T-cell (primary cell): ENCODE results near the gene PLEKHG2. TPM values are rescaled to one million over a fixed set of nuclear protein-coding genes. Genes with fewer than 3 reads are reported as not detected.

Experiments used
- ATAC-seq, 4 experiments: fragments of 200-7000 bp in 3 of 4; fragments of 150-1000 bp in 1 of 4; cut with Tn5 transposase; replicated peaks in 1 of 4; 1 replicate in 3 of 4; 2 replicates in 1 of 4; pipeline ENCODE4 v1.10.0; 2021; ENCODE audit warnings: moderate library complexity in 3 of 4, mild to moderate bottlenecking in 2 of 4, moderate number of reproducible peaks in 1 of 4
- CTCF ChIA-PET, 2 donors: fragments of 300-600 bp; sonication (Branson Sonifier 250); formaldehyde crosslinking; loops; one replicate each; lab custom pipeline; 2022; ENCODE audit warnings: antibody characterized with exemption in 2 of 2; lab: Charles Lee
- POLR2A ChIA-PET, 2 donors: fragments of 300-600 bp; sonication (Branson Sonifier 250); formaldehyde crosslinking; loops; one replicate each; lab custom pipeline; 2022; ENCODE audit warnings: antibody characterized with exemption in 2 of 2; lab: Charles Lee
- DNase-seq, 35 experiments: peaks; one replicate each; pipeline versions ENCODE4 v3.0.0 to v3.0.0-alpha.2; 2013 to 2023
- H3K27ac ChIP-seq: one replicate; pipeline ENCODE4 v1.5.1; 2013; ENCODE audit warnings: low read length
- H3K27me3 ChIP-seq, 2 experiments: replicated peaks in 1 of 2; 1 replicate in 1 of 2; 2 replicates in 1 of 2; pipeline versions ENCODE4 v1.6.1 to v1.7.0; 2013; ENCODE audit warnings: low read length in 1 of 2, mixed read lengths in 1 of 2; ENCODE audit not compliant: control insufficient read depth in 2 of 2, insufficient read depth in 2 of 2; ENCODE audit errors: extremely low read depth in 1 of 2
- H3K36me3 ChIP-seq, 2 donors: 1 replicate in 1 of 2; 2 replicates in 1 of 2; pipeline versions ENCODE4 v1.6.1 to v1.7.0; 2013; ENCODE audit warnings: low read length in 1 of 2; ENCODE audit not compliant: control insufficient read depth in 2 of 2, insufficient read depth in 1 of 2; ENCODE audit errors: extremely low read depth in 1 of 2
- H3K4me1 ChIP-seq, 2 experiments: 1 replicate in 1 of 2; 2 replicates in 1 of 2; pipeline versions ENCODE4 v1.6.1 to v1.7.0; 2013; ENCODE audit warnings: low read length in 2 of 2, mixed read lengths in 1 of 2; ENCODE audit not compliant: insufficient read depth in 2 of 2, control insufficient read depth in 1 of 2; ENCODE audit errors: extremely low read depth in 1 of 2
- H3K4me3 ChIP-seq, 2 donors: 1 replicate in 1 of 2; 2 replicates in 1 of 2; pipeline versions ENCODE4 v1.5.1 to v1.7.0; 2013; ENCODE audit warnings: mild to moderate bottlenecking in 2 of 2, low read length in 1 of 2, moderate library complexity in 1 of 2; ENCODE audit not compliant: control insufficient read depth in 1 of 2; ENCODE audit errors: extremely low read depth in 1 of 2
- H3K9me3 ChIP-seq: 2 replicates; pipeline ENCODE4 v1.7.0; 2013
- H3K27ac Mint-ChIP-seq, 2 donors: one replicate each; pipeline ENCODE4 v1.8.0; 2020 to 2021; ENCODE audit warnings: mild to moderate bottlenecking in 2 of 2, mixed read lengths in 2 of 2
- H3K27me3 Mint-ChIP-seq, 2 donors: one replicate each; pipeline ENCODE4 v1.8.0; 2021 to 2022; ENCODE audit warnings: mixed read lengths in 2 of 2
- H3K36me3 Mint-ChIP-seq: one replicate; pipeline ENCODE4 v1.8.0; 2021; ENCODE audit warnings: mixed read lengths
- H3K4me1 Mint-ChIP-seq, 3 donors: one replicate each; pipeline ENCODE4 v1.8.0; 2020 to 2022; ENCODE audit warnings: mixed read lengths in 3 of 3, mild to moderate bottlenecking in 1 of 3
- H3K4me3 Mint-ChIP-seq, 3 donors: one replicate each; pipeline ENCODE4 v1.8.0; 2020 to 2022; ENCODE audit warnings: mild to moderate bottlenecking in 3 of 3, mixed read lengths in 3 of 3, moderate library complexity in 3 of 3
- H3K9me3 Mint-ChIP-seq, 3 donors: one replicate each; pipeline ENCODE4 v1.8.0; 2020 to 2022; ENCODE audit warnings: mixed read lengths in 3 of 3
- WGBS: methylation state at CpG from one replicate; pipeline ENCODE4 v1.1.5; 2013; ENCODE audit warnings: missing lambda C conversion rate; ENCODE audit not compliant: insufficient coverage; 5-methylcytosine and 5-hydroxymethylcytosine counted together
- total RNA-seq, 35 experiments: library from RNA in 6 of 35; stranded (reverse) in 6 of 35; fragments of 120-200 nt in 1 of 35; gene quantifications; one replicate each; pipeline versions ENCODE4 v1.2.1 to v1.2.4 and lab custom pipeline; 2013 to 2026

Gene PLEKHG2
- total RNA-seq, 5 donors from 2014 or later (not counting 1 experiment from before 2014, with no cell fraction given) = 25.2 to 88.1 (median 36.7) TPM

DNA sequence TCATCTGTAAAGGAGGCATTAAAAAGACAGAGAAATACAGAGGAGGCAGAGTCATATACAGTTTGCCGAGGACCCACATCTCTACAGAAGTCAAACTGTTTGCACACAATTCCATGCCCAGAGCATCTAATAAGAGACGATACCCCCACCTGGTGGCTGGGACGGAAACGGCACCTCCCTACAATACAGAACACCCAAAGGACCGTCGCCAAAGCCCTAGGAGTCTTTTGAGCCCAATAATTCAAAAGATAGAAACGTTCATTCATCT, 703 bp upstream of the PLEKHG2 start:
- peaks cover 0 to 3% of the 10 kb centered on the region in 2 donors for H3K27me3 Mint-ChIP-seq
- H3K36me3 ChIP-seq = peaks cover 16 to 21% of the 10 kb centered on the region in 2 donors
- peak overlapping the region; percentile 79 to 85 (median 83) for H3K4me3 Mint-ChIP-seq
- H3K27ac Mint-ChIP-seq = peak overlapping the region; percentile 93 to 94
- no CpG with 5 or more reads among the region's 7 CpGs for WGBS
- peak; percentile 79 to 96 (median 91) for DNase-seq
- no peaks in the 10 kb centered on the region for H3K27me3 ChIP-seq
- H3K36me3 Mint-ChIP-seq = peaks cover 21% of the 10 kb centered on the region
- H3K4me1 Mint-ChIP-seq = peaks cover 38 to 64% (median 44%) of the 10 kb centered on the region in 3 donors
- CTCF ChIA-PET = interaction anchor here (0.6 to 2.2 kb wide), 13 partner anchors 8 to 58 kb away, joined by 3 to 29 read pairs (median 4); partner anchors contain the start of genes MED29 (in 1 of the 2), PAF1 (in 1 of the 2) and RPS16 (in 1 of the 2)
- H3K4me1 ChIP-seq = peaks cover 14 to 59% of the 10 kb centered on the region in 2 experiments
- ATAC-seq = peak; percentile 39 to 50 (median 44)
- H3K9me3 Mint-ChIP-seq = no peaks in the 10 kb centered on the region
- peak overlapping the region; percentile 20 to 97 for H3K4me3 ChIP-seq
- peak overlapping the region; percentile 100 for H3K27ac ChIP-seq
- POLR2A ChIA-PET = interaction anchor here (0.6 to 1.8 kb wide), 12 partner anchors 9 to 60 kb away, joined by 3 to 13 read pairs (median 4); partner anchors contain the start of genes MED29 (in 1 of the 2), PAF1 (in 1 of the 2) and RPS16 (in 1 of the 2)
- no peaks in the 10 kb centered on the region for H3K9me3 ChIP-seq

DNA sequence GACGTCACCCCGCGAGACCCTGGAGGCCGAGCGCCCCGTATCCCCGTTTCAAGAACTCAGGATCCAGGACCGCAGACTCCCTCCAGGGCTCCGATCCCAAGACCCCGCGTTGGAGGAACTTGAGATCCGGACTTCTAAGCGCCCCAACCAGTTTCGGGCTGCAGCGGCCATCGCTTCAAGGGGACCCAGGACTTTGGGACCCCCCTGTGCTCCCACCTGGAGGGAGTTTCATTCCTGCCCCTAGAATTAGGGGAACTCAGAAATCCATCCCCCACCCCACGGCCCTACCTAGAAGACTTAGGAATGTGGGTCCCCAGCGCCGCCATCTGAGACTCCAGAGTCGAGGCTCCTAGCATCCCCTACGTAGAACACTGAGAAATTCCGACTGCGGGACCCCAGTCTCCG, 400 bp downstream of the PLEKHG2 start:
- ATAC-seq = no peak
- Mint-ChIP-seq H3K9me3 (no peaks in the 10 kb centered on the region), H3K4me3 (peak overlapping the region; percentile 79 to 85 (median 83)), H3K36me3 (peaks cover 19% of the 10 kb centered on the region), H3K4me1 (peaks cover 37 to 62% (median 46%) of the 10 kb centered on the region in 3 donors), H3K27ac (peak overlapping the region; percentile 80 to 84), H3K27me3 (peaks cover 0 to 3% of the 10 kb centered on the region in 2 donors)
- Histone ChIP-seq H3K36me3 (peaks cover 17 to 19% of the 10 kb centered on the region in 2 donors), H3K27me3 (no peaks in the 10 kb centered on the region), H3K9me3 (no peaks in the 10 kb centered on the region), H3K27ac (peak overlapping the region; percentile 100), H3K4me3 (peak overlapping the region; percentile 96 to 97), H3K4me1 (peaks cover 14 to 56% of the 10 kb centered on the region in 2 experiments)
- ChIA-PET POLR2A (no interaction called here), CTCF (interaction anchor here in 1 of 2 donors (2.2 kb wide), 1 partner anchor 11 kb away, joined by 29 read pairs; no protein-coding TSS in a partner anchor)
- peak in 2 of 35 experiments; percentile 26 to 52 for DNase-seq
- 2% methylated on average over 17 of the region's 24 CpGs for WGBS

DNA sequence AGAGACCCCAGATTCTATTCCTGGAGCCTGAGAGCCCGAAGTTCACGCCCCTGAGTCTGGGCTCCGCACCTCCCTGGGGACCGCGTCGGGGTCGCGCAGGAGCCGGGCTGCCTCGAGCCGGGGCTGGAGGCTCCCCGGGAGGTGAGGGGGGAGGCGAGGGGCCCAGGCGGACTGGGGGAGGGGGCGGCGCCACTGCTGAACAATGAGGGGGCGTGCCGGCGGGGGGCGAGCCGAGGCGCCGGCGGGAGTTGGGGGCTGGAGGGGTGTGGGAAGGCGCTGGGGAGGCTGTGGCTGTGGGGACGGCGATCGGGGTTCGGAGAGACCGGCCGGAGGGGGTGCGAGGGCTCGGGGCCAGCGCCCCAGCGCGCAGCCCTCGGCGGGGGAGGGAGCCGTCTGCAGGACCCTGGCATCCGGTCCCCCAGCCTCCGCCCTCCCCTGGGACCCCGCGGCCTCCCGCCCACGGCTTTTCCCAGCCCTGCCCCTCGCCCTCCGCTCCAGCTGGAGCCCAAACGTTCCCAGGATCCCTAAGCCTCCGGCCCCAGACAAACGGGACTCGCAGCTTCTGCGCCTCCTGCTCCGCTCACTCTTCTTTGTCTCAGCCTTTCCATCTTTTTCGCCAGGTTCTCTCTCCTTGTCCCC, 922 bp downstream of the PLEKHG2 start:
- peaks cover 14 to 51% of the 10 kb centered on the region in 2 experiments for H3K4me1 ChIP-seq
- H3K4me3 ChIP-seq = peak overlapping the region; percentile 96 to 97
- H3K9me3 Mint-ChIP-seq = no peaks in the 10 kb centered on the region
- H3K27me3 ChIP-seq = no peaks in the 10 kb centered on the region
- ChIA-PET CTCF (interaction anchor here in 1 of 2 donors (1.1 kb wide), 1 partner anchor 22 kb away, joined by 3 read pairs; the partner anchor contains the start of gene RPS16), POLR2A (no interaction called here)
- H3K4me1 Mint-ChIP-seq = peaks cover 35 to 57% (median 46%) of the 10 kb centered on the region in 3 donors
- WGBS = 7% methylated on average over 37 of the region's 54 CpGs
- H3K36me3 ChIP-seq = peaks cover 14 to 17% of the 10 kb centered on the region in 2 donors
- peak overlapping the region; percentile 93 to 96 for H3K27ac Mint-ChIP-seq
- H3K4me3 Mint-ChIP-seq = peak overlapping the region; percentile 79 to 85 (median 83)
- peaks cover 14% of the 10 kb centered on the region for H3K36me3 Mint-ChIP-seq
- peak overlapping the region; percentile 100 for H3K27ac ChIP-seq
- ATAC-seq = no peak
- peak in 5 of 35 experiments; percentile 31 to 57 (median 38) for DNase-seq
- H3K9me3 ChIP-seq = no peaks in the 10 kb centered on the region
- H3K27me3 Mint-ChIP-seq = peaks cover 0 to 3% of the 10 kb centered on the region in 2 donors

DNA sequence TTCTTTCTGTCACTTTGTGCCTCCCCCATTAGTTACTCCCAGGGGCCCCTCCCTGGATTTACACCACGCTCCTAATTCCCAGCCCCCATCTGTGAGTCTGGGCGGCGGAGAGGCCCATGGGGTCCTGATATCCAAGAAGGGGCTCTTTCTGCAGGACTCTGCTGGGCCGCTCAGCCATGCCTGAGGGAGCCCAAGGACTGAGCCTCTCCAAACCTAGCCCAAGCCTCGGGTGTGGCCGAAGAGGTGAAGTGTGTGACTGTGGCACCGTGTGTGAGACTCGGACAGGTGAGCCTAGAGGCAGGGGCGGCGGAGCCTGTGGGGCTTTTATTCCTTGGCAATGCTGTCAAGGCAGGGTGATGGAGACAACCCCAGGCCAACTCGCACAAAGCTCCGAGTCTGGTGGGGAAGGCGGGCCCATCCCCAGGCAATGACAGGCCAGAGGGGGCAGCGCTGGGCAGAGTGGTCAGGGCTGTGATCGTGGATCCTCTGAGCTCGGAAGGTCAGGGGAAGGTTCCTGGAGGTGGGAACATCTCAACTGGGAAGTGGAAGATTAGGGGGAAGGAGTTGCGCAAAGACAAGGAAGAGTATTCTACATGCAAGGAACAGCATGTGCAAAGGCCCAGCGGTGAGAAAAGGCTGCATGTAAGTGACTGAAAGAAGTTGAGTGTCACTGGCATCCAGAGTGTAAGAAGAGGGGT, 1.6 kb downstream of the PLEKHG2 start:
- H3K9me3 ChIP-seq = no peaks in the 10 kb centered on the region
- DNase-seq (peak in 1 of 35 experiments; percentile 39), ATAC-seq (no peak)
- H3K4me3 Mint-ChIP-seq = peak overlapping the region; percentile 78 to 83 (median 82)
- H3K9me3 Mint-ChIP-seq = no peaks in the 10 kb centered on the region
- peak overlapping the region; percentile 93 to 96 for H3K27ac Mint-ChIP-seq
- H3K36me3 Mint-ChIP-seq = peaks cover 13% of the 10 kb centered on the region
- peaks cover 0 to 3% of the 10 kb centered on the region in 2 donors for H3K27me3 Mint-ChIP-seq
- peak overlapping the region; percentile 100 for H3K27ac ChIP-seq
- H3K4me1 ChIP-seq = peaks cover 14 to 44% of the 10 kb centered on the region in 2 experiments
- WGBS = 81% methylated on average over 16 of the region's 18 CpGs
- peaks cover 31 to 50% (median 41%) of the 10 kb centered on the region in 3 donors for H3K4me1 Mint-ChIP-seq
- no peaks in the 10 kb centered on the region for H3K27me3 ChIP-seq
- H3K4me3 ChIP-seq = peak overlapping the region; percentile 62 to 97
- H3K36me3 ChIP-seq = peaks cover 14 to 17% of the 10 kb centered on the region in 2 donors
- ChIA-PET CTCF (interaction anchor here in 1 of 2 donors (1.1 kb wide), 1 partner anchor 22 kb away, joined by 3 read pairs; the partner anchor contains the start of gene RPS16), POLR2A (no interaction called here)

DNA sequence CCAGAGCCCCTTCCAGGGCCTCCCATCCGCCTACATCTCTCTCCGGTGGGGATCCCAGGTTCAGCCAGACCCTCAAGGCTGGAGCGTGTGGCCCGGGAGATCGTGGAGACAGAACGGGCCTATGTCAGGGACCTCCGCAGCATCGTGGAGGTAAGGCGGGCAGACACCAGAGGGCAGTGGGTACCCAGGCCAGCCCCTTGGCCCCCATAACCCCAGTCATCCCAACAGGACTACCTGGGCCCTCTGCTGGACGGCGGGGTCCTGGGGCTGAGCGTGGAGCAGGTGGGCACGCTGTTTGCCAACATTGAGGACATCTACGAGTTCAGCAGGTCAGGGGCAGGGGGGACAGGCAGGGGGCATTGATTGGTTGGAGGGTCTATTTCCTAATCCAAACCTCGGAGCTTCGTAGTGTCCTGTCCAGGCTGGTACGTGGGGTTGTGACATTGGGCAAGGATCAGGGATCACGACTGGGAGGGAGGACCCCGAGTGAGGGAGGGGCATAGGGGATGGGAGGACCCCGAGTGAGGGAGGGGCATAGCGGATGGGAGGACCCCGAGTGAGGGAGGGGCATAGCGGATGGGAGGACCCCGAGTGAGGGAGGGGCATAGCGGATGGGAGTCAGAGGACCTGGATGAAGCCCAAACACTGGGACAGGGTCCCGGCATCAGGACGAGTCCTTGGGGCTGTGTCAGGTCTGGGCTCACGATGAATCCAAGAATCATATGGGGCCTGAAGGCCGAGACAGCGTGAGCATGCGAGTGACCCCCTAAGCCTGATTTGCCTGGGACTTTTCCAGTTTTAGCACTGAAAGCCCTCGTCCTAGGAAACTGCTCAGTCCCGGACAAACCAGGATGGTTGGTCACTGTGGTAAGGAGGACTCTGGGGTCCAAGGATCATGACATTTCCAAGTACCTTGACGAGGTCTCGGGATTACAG, 2.9 kb downstream of the PLEKHG2 start:
- H3K27ac Mint-ChIP-seq = peak overlapping the region in 1 of 2 donors; percentile 39
- CTCF ChIA-PET = interaction anchor here in 1 of 2 donors (0.6 kb wide), 1 partner anchor 871 kb away, joined by 3 read pairs; no protein-coding TSS in a partner anchor

More for the DNA sequence above, 2.9 kb downstream of the PLEKHG2 start:
- Histone ChIP-seq H3K27ac (no peak overlapping the region), H3K4me3 (no peak overlapping the region), H3K9me3 (no peaks in the 10 kb centered on the region), H3K4me1 (peaks cover 11 to 38% of the 10 kb centered on the region in 2 experiments), H3K27me3 (no peaks in the 10 kb centered on the region), H3K36me3 (peaks cover 16 to 19% of the 10 kb centered on the region in 2 donors)
- Mint-ChIP-seq H3K36me3 (peaks cover 15% of the 10 kb centered on the region), H3K27me3 (peaks cover 0 to 3% of the 10 kb centered on the region in 2 donors), H3K9me3 (no peaks in the 10 kb centered on the region), H3K4me1 (peaks cover 28 to 42% (median 36%) of the 10 kb centered on the region in 3 donors), H3K4me3 (peak overlapping the region in 1 of 3 donors; percentile 83)
- ATAC-seq (no peak), DNase-seq (no peak)
- WGBS = 93% methylated on average over 31 of the region's 35 CpGs
- POLR2A ChIA-PET = no interaction called here
